GM13976 (cell line): ENCODE measurements around the gene NCOA3.
"Not testable (repeated sequence)": the region's sequence is repeated elsewhere in the genome, so short reads cannot be mapped to it uniquely, and the experiment has no call there.

Experiments used
- DNase-seq: peaks from one replicate; pipeline ENCODE4 v3.0.0; 2012; ENCODE audit warnings: low spot score
- in situ Hi-C: fragments of 300-500 bp; cut with MboI; formaldehyde crosslinking; loops from one replicate; pipeline ENCODE4 v1.12.0; 2022; ENCODE audit warnings: low sequenced_read_pairs, mixed read lengths, inconsistent platforms; ENCODE audit not compliant: unreplicated experiment
- TF ChIP-seq, protein P1 (sequence below): IDR thresholded peaks from 2 replicates; pipeline ENCODE4 v1.5.1; 2012; ENCODE audit warnings: borderline replicate concordance, mild to moderate bottlenecking; ENCODE audit not compliant: insufficient read depth; ENCODE audit errors: extremely low read depth, missing control alignments, control extremely low read depth

NCOA3 gene

DNA sequence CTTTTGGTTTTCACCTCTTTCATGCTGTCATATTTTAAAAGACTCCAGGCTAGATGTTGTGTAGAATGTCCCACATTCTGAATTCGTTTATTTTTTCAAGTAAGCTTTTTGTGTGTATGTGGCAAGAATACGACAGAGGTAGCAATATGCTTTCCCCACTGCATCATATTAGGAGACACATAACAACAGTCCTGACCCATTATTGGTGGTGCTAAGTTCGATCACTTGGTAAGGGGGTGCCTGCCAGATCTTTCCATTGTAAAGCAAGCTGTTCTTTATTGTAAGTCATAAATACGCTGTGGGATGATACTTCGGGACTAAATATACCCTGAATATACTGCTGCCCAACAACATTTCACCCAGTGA lies 588 bp upstream of the NCOA3 start:
- TF ChIP-seq, protein P1, sequence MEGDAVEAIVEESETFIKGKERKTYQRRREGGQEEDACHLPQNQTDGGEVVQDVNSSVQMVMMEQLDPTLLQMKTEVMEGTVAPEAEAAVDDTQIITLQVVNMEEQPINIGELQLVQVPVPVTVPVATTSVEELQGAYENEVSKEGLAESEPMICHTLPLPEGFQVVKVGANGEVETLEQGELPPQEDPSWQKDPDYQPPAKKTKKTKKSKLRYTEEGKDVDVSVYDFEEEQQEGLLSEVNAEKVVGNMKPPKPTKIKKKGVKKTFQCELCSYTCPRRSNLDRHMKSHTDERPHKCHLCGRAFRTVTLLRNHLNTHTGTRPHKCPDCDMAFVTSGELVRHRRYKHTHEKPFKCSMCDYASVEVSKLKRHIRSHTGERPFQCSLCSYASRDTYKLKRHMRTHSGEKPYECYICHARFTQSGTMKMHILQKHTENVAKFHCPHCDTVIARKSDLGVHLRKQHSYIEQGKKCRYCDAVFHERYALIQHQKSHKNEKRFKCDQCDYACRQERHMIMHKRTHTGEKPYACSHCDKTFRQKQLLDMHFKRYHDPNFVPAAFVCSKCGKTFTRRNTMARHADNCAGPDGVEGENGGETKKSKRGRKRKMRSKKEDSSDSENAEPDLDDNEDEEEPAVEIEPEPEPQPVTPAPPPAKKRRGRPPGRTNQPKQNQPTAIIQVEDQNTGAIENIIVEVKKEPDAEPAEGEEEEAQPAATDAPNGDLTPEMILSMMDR, result no peak
- in situ Hi-C loops, result no loop called here

DNA sequence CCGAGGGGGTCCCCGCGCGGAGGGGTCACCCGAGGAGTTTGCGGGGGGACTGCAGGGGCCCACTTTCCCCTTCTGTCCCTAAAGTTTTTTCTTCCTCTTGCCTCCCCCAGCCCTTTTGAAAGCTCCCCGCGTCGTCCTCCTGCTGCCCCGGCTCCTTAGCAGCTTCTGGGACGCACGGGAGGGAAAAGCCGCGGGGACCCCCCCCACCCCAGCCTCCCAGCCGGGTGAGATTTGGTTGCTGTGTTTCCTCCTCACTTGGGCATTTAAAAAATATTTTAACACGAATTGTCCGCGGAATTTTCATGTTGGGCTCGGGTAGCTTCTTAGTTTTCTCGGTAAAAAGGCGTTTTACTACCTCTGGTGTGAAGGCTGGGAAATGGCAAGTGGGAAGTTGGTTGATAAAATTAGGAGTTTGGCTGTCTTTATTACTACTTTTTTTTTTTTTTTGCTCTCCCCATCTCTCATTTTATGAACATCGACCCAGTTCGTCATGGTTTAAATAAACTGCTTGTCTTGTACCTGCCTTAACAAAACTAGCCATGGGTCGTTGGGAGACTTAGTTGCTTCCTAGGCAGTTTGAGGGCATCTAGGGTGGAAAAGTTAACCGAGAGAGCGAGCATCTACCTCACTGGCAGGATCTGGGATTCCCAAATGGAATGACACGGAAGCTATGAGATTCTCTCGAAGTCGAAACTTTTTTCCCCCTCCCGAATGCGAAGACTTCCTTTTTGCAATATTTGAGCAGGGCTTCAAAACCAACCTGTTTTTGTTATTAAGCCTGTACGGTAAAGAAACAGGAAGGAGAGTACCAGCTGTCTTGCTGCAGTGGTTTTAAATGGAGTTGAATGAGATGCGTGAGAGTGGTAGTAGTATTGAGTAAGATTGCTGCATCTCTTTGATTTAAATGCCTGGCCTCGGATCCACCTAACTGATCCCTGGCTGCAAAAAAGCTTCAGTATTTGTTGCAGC lies 868 bp downstream of the NCOA3 start:
- in situ Hi-C loops, result no loop called here
- DNase-seq, result peak; percentile 35
- TF ChIP-seq, protein P1, result no peak

More for the DNA sequence above, 588 bp upstream of the NCOA3 start:
- DNase-seq, result no peak

DNA sequence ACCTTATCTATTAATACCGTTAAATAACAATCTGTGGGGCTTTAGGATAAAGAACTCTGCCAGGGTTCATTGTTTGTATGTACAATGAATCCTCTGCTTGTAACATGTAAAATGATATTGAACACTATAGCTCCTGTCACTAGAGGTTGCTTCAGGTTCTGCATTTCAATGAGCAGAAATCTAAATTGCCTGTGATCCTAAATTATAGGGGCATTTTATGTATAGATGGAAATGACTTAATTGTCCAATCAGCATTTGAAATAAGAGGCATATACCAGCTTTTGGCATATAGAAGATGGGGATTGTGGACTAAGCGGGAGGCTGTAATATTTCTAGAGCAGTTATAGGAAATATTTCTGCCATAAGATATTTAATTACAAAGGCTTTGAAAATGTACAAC lies 2.0 kb downstream of the NCOA3 start:
- TF ChIP-seq, protein P1, result no peak
- in situ Hi-C loops, result no loop called here
- DNase-seq, result no peak

DNA sequence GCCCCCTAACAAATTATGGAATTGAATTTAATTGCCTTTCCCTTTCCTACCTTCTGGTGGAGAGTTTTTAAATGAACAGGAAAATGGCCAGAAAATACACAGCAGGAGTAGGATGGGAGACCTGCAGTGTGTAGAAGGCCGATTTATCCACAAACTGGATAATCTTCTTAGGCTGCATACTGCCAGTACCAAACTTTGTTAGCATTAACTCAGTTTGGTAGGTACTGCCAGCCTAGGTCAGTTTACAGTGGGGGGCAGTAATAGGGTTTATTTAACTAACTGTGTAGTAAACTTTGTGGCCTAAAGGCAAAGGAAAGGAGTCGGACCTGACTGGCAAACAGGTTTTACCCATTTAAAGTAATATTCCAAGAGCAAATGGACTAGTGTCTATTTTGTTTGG lies 4.6 kb downstream of the NCOA3 start:
- TF ChIP-seq, protein P1, result no peak
- in situ Hi-C loops, result no loop called here
- DNase-seq, result no peak

DNA sequence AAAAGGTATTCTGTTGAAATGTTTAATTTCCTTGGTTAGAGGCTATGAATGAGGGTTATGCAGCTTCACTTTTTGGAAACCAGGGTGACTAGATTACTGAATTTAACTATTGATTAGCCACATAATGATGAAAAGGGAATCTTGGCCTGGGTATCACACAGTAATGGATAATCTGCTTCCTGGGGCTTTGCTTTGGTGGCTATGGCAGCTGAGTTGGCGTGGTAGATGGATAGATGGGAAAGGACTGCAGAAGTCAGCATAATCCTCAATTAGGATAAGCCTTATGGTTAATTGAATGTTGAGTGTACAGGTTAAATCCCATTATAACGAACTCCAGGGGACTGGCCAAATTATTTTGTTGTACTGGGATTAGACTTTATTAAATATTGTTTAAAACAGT lies 5.2 kb downstream of the NCOA3 start:
- DNase-seq, result no peak
- TF ChIP-seq, protein P1, result no peak
- in situ Hi-C loops, result no loop called here

DNA sequence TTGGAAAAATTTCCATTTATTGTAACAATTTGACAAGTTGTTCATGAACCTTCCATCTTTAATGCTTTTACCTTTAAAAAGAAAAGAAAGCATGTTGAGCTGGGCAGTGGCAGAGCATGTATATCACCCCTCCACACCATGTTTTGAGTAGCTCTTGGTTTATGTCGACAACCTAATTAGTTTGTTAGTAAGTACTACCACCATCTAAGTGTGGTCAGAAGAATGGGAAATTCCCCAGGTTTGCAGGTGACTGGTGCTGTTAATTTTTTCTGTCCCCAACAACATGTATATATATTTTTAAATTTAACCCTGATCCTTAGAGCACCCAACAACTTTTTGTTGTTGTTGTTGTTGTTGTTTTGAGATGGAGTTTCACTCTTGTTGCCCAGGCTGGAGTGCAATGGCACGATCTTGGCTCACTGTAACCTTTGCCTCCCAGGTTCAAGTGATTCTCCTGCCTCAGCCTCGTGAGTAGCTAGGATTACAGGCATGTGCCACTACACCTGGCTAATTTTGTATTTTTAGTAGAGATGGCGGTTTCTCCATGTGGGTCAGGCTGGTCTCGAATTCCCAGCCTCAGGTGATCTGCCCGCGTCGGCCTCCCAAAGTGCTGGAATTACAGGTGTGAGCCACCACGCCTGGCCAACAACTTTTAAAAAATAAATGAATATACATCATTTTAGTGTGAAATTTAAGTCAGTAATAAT lies 5.7 kb downstream of the NCOA3 start:
- in situ Hi-C loops, result not testable (repeated sequence)

DNA sequence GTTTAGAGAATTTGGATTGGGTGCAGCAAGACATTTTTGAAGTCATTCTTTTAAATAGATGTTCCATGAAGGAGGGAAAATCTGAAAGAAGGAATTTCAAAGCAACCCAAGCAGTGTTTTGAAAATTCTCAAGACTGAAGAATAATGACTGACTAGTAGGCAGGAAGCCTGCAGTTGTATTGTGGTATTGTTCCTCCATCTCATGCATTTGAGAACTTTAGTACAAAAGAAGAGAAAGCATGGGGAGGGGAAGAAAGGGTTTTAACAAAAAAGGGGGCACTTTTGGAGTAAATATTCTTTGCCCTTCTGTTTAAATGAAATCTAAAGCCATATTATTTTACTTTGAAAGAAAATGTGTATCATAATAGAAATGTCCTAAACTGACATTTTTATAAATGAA lies 6.6 kb downstream of the NCOA3 start:
- TF ChIP-seq, protein P1, result no peak
- in situ Hi-C loops, result no loop called here
- no peak for DNase-seq

More for the DNA sequence above, 5.7 kb downstream of the NCOA3 start:
- DNase-seq, result peak; percentile 41
